OCI-LY1 (cell line): ENCODE measurements around the gene USP15.

Experiments used
- H2AFZ ChIP-seq: fragments of 200-600 bp; sonication (generic), shearing (Covaris generic); 2 replicates; pipeline ENCODE4 v1.6.0; 2014; ENCODE audit warnings: antibody characterized with exemption, mild to moderate bottlenecking, low read length
- H3F3A ChIP-seq: fragments of 200-600 bp; sonication (generic), shearing (Covaris generic); 2 replicates; pipeline ENCODE4 v1.6.0; 2014; ENCODE audit warnings: mild to moderate bottlenecking, antibody characterized with exemption, low read length, moderate library complexity; ENCODE audit not compliant: insufficient read depth
- H3K27ac ChIP-seq: fragments of 200-600 bp; sonication (generic); 2 replicates; pipeline ENCODE4 v1.5.1; 2014; ENCODE audit warnings: low read length, mixed run types, mild to moderate bottlenecking, low read depth; ENCODE audit not compliant: poor library complexity, severe bottlenecking
- H3K27me3 ChIP-seq: fragments of 200-600 bp; sonication (generic); 2 replicates; pipeline ENCODE4 v1.6.0; 2014; ENCODE audit warnings: antibody characterized with exemption, mild to moderate bottlenecking, low read length, moderate library complexity; ENCODE audit not compliant: insufficient read depth
- H3K36me3 ChIP-seq: fragments of 200-600 bp; sonication (generic); 2 replicates; pipeline ENCODE4 v1.6.1; 2014; ENCODE audit warnings: mild to moderate bottlenecking, antibody characterized with exemption, low read length, moderate library complexity, mixed read lengths; ENCODE audit not compliant: insufficient read depth
- H3K4me1 ChIP-seq: fragments of 200-600 bp; sonication (generic); 2 replicates; pipeline ENCODE4 v1.5.1; 2014; ENCODE audit warnings: mild to moderate bottlenecking, low read length, moderate library complexity; ENCODE audit not compliant: insufficient read depth, severe bottlenecking
- H3K4me2 ChIP-seq: fragments of 200-600 bp; sonication (generic), shearing (Covaris generic); 2 replicates; pipeline ENCODE4 v1.6.1; 2014; ENCODE audit warnings: low read length
- H3K4me3 ChIP-seq: fragments of 200-600 bp; sonication (generic); 2 replicates; pipeline ENCODE4 v1.5.1; 2014; ENCODE audit warnings: low read length, low read depth, mild to moderate bottlenecking, mixed read lengths; ENCODE audit not compliant: poor library complexity, severe bottlenecking
- H3K79me2 ChIP-seq: fragments of 200-600 bp; shearing (Covaris generic); 2 replicates; pipeline ENCODE4 v1.6.1; 2016; ENCODE audit warnings: mixed run types, low read length, mixed read lengths; ENCODE audit not compliant: insufficient read depth
- H3K9ac ChIP-seq: fragments of 200-600 bp; sonication (generic), shearing (Covaris generic); 2 replicates; pipeline ENCODE4 v1.6.1; 2014; ENCODE audit warnings: mild to moderate bottlenecking, low read length, mixed read lengths
- H3K9me2 ChIP-seq: fragments of 200-600 bp; sonication (generic), shearing (Covaris generic); 2 replicates; pipeline ENCODE4 v1.6.1; 2014; ENCODE audit warnings: low read depth, mild to moderate bottlenecking, low read length, mixed read lengths
- H3K9me3 ChIP-seq: fragments of 200-600 bp; shearing (Covaris generic); 2 replicates; pipeline ENCODE4 v1.6.1; 2014; ENCODE audit warnings: low read length, mixed read lengths
- H4K20me1 ChIP-seq: fragments of 200-600 bp; sonication (generic), shearing (Covaris generic); 2 replicates; pipeline ENCODE4 v1.6.0; 2016; ENCODE audit warnings: mild to moderate bottlenecking, low read length; ENCODE audit not compliant: insufficient read depth
- CTCF ChIP-seq: fragments of 200-600 bp; sonication (generic), shearing (Covaris generic); IDR thresholded peaks from 2 replicates; pipeline ENCODE4 v1.5.1; 2017; ENCODE audit warnings: mild to moderate bottlenecking, antibody characterized with exemption, low read length, moderate library complexity, mixed read lengths
- EZH2 ChIP-seq: fragments of 200-600 bp; sonication (generic), shearing (Covaris generic); IDR thresholded peaks from 2 replicates; pipeline ENCODE4 v1.8.0; 2017; ENCODE audit warnings: borderline replicate concordance, mixed run types, mild to moderate bottlenecking, antibody characterized with exemption, low read length, moderate library complexity, mixed read lengths

Gene USP15

GRCh38 chr12:62247281-62248045 lies 12.7 kb upstream of the USP15 start:
- Histone ChIP-seq H3K27ac (no peak overlapping the region), H3K27me3 (no peaks in the 10 kb centered on the region), H3K36me3 (no peaks in the 10 kb centered on the region), H3F3A (no peaks in the 10 kb centered on the region), H3K79me2 (no peaks in the 10 kb centered on the region), H3K9me2 (no peaks in the 10 kb centered on the region), H3K9me3 (no peaks in the 10 kb centered on the region), H3K9ac (no peak overlapping the region), H4K20me1 (no peaks in the 10 kb centered on the region), H3K4me3 (no peak overlapping the region), H3K4me2 (no peak overlapping the region), H2AFZ (no peak overlapping the region), H3K4me1 (no peaks in the 10 kb centered on the region)
- TF ChIP-seq EZH2 (no peak), CTCF (no peak)

- Histone ChIP-seq H3K36me3 (no peaks in the 10 kb centered on the region), H3K4me1 (no peaks in the 10 kb centered on the region), H3K27ac (no peak overlapping the region), H3K4me2 (no peak overlapping the region), H3K79me2 (no peaks in the 10 kb centered on the region), H3K9ac (no peak overlapping the region), H3K27me3 (no peaks in the 10 kb centered on the region), H2AFZ (no peak overlapping the region), H4K20me1 (no peaks in the 10 kb centered on the region), H3K9me2 (no peaks in the 10 kb centered on the region), H3F3A (no peaks in the 10 kb centered on the region), H3K9me3 (no peaks in the 10 kb centered on the region), H3K4me3 (no peak overlapping the region)
- TF ChIP-seq EZH2 (no peak), CTCF (no peak)
Observed at GRCh38 chr12:62248873-62249272, 11.3 kb upstream of the USP15 start.

- TF ChIP-seq CTCF (no peak), EZH2 (no peak)
- Histone ChIP-seq H3K4me3 (no peak overlapping the region), H3K27me3 (no peaks in the 10 kb centered on the region), H3K4me1 (no peaks in the 10 kb centered on the region), H3K36me3 (no peaks in the 10 kb centered on the region), H3K9me3 (no peaks in the 10 kb centered on the region), H3K9ac (no peak overlapping the region), H3F3A (no peaks in the 10 kb centered on the region), H3K79me2 (no peaks in the 10 kb centered on the region), H2AFZ (no peak overlapping the region), H3K27ac (no peak overlapping the region), H3K9me2 (no peaks in the 10 kb centered on the region), H4K20me1 (no peaks in the 10 kb centered on the region), H3K4me2 (no peak overlapping the region)
Observed at GRCh38 chr12:62249419-62249818, 10.8 kb upstream of the USP15 start.
